ENCODE measurements around the gene LAIR1.
"Not testable (repeated sequence)": the region's sequence is repeated elsewhere in the genome, so short reads cannot be mapped to it uniquely, and the experiment has no call there.

LAIR1 gene

GRCh38 chr19:54376610-54377285 is 12.0 kb upstream of the LAIR1 start:
- DNase-seq (ENCODE audit: low read depth) = no peak

DNA sequence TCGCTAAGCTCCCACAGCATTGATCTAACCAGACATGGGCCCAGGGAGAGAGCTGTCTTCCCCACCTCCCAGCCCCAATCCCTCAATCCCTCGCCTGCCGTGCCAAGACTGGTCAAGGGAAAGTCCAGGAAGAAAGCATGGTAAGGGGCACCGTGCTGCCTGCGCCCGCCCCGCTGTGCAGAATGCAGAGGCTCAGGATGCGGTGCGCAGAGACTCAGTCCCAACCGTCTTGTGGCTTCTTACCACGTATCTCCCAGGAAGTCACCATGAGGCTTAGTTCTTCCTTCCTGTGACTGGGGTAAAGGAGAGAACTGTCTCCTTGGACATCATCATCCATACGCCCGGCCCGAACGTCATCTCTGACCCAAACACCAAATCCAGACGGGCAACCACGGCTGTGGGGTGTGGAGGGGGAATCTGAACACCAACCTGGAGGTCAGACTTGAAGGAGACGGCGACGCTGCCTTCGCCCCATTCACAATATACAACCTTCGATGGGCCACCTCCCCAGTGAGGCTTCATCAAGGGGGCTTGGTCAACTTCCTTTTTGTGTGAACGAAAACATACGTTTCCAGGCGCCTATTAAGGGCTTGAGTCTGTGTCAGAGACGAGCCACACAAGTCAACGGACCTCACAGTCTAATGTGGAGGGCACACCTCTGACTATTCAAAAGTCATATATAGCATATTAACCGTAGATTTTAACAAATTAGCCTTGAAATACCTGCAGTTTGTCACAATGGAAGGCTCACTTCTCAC is 10.6 kb upstream of the LAIR1 start:
- not testable (repeated sequence) for DNase-seq (ENCODE audit: low read depth)

DNA sequence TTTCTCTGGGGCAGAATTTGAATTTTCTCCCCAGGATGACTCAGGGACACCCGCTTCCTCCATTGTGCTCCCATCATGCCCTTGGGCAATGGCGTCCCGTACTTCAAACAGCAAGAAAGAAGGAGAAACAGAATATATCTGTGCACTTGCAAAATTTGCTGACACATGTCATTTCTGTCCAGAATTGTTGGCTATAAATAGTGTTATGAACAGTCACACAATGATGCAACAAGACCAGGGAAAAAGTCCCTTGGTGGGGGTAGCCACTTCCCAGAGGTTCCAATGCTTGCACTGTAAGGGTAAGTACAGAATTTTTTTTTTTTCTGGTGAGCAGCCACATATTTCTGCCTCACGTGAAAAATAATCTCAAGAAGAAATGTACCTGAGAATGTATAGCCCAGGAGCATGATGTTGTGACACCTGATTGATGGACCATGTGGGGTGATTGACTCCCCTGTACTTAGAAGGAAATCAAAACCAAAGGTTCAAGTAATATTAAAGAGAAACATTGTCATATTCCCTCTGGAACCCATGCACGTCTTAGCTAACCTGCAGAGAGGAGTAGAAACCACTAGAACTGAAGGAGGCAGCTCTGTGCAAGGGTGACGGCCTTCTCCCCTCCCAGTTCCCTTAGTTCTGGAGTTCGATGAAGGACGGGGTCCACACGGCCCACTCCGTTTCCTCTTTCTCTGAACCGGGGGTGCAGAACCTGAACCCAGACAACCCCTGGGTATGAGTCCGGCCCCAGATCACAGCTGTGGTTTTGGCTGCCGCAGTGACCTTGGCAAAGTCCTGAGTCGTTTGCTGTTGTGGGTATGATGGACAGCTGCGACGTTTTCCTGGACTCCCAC is 9.3 kb upstream of the LAIR1 start:
- no peak for DNase-seq (ENCODE audit: low read depth)

DNA sequence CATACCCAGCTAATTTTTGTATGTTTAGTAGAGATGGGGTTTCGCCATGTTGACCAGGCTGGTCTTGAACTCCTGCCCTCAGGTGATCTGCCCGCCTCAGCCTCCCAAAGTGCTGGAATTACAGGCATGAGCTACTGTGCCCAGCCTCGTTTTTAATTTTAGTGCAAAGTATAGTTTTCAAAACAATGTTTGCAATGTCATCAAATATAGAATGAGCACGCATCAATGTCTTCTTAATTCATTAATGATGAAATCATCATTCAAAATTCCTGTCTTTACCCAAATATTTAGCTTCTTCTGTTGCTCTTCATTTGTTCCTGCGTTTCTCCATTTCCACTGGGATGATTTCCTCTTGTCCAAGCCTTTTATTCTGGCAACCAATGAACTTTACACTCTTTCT is 6.7 kb upstream of the LAIR1 start:
- not testable (repeated sequence) for DNase-seq (ENCODE audit: low read depth)

GRCh38 chr19:54370434-54370796 is 5.7 kb upstream of the LAIR1 start:
- not testable (repeated sequence) for DNase-seq (ENCODE audit: low read depth)

DNA sequence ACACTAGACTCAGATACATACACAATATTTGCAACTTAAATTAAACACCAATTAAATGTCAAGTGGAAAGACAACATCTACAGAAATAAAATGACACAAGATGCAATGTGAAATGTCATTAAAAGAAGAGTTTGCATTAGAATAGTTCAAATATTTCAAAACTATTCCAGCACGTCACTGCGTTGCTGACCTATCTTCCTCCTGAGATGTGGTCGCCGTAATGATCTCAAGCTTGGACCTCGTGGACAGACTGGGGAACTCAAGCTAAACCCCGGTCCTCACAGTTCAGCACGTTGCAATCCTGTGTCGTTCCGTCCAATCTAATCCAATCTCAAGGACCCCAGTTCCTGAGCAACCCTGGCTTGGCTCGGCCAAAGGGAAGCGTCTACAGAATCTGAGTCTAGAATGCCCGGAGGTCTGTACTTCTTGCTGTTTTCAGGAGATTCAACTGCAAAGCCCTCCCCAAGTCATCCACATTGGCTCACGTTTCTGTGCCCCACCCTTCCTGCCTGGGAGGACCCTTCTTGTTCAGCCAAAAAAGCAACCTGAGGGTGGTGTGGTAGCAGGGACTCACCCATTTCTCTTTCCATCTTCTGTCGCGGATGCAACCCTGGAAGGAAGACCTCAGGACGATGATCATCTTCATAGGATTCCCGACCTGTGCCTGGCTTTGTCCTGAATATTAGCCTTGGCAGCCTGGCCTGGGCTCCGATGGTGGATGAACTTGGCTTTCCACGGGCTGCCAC is 5.1 kb upstream of the LAIR1 start:
- DNase-seq (ENCODE audit: low read depth) = not testable (repeated sequence)

GRCh38 chr19:54369082-54369687 is 4.5 kb upstream of the LAIR1 start:
- no peak for DNase-seq (ENCODE audit: low read depth)

- no peak for DNase-seq (ENCODE audit: low read depth)
These were observed 2.1 kb upstream of the LAIR1 start for GRCh38 chr19:54366811-54367210.

DNA sequence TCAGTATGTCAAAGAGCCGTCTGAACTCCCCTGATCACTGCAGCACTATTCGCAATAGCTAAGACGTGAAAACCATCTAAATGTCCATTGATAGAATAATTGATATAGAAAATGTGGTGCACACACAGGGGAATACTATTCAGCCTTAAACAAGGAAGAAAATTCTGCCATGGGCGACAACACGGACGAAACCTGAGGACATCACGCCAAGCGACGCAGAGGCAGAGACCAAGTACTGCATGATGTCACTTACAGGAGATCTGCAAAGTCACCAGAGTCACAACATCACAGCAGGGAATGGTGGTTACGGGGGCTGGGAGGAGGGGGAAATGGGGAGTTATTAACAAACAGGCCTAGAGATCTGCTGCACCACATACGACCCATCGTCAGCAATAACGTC is 1.1 kb upstream of the LAIR1 start:
- not testable (repeated sequence) for DNase-seq (ENCODE audit: low read depth)

DNA sequence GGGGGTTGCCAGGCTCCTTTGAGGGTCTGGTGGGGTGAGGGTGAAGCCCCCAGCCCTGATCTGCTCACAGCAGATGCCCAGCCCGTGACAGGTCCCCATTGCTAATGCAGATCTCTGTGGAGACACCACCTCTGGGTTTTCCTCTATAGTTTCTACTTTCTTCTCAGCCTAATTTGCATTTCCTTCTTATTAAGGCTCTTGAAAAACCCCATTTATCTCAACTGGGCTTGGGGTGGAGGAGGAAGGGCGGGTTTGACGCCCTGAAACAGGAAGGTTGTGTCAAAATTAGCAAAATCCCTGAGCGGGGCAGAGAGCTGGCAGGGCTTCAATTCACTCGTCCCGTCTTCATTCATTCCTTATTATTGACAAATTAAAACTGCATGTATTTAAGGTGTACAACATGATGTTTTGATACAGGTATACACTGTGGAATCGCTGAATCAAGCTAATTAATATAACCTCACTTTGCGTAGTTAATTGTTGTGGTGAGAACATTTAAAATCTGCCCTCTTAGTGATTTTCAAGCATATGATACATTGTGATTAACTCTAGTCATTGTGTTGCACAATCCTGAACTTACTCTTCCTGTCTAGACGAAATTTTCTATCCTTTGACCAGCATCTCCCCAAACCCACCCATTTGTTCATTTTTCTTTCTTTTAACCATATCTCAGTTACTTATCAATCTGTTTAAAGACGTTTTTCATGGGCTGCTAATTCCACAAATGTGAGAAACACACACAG is 2.9 kb downstream of the LAIR1 start:
- DNase-seq (ENCODE audit: low read depth) = not testable (repeated sequence)

- DNase-seq (ENCODE audit: low read depth) = peak; percentile 71
These were observed 5.4 kb downstream of the LAIR1 start for GRCh38 chr19:54359149-54359820.

GRCh38 chr19:54357381-54357780 is 7.3 kb downstream of the LAIR1 start:
- no peak for DNase-seq (ENCODE audit: low read depth)

DNA sequence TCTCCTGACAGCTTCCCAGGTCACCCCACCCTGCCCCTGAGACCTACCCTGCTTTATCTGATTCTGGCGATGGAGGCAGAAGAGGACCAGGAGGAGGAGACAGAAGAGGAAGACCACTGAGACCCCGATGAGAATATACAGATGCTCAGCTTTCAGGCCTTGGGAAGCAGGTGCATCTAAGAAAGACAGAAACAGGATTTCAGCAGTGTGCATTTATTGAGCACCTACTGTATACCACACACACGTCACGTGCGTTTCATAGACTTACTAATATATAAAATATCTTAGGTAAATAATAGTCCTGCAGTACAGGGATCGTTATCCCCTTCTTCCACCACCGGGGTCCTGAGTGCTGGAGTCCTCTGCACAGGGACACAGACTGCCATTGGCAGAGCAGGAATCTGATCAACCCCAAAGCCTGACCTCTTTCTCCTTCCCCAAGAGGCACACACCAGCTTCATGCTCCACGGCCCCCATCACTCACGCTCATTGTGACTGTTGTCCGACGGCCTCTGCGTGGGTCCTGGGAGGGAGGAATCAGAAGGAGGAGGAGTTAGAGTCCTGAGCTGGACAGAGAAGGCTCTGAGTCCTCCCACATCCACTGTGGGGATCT is 8.2 kb downstream of the LAIR1 start:
- DNase-seq (ENCODE audit: low read depth) = no peak

DNA sequence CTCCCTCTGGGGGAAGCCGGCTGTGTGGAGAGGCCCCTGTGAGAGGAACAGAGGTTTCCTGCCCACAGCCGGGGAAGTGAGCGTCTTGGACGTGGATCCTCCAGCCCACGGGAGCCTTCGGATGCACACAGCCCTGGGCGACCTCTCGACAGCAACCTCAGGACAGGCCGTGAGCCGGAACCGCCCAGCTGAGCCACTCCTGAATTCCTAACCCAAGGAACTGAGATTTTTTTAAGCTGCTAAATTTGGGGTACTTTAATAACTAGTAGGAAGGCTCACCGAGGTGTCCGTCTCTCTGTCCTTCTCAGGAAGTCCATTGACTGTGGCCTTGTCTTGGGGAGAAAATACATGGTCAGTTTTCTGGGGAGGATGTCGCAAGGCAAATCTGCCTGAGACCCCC is 9.1 kb downstream of the LAIR1 start:
- no peak for DNase-seq (ENCODE audit: low read depth)

GRCh38 chr19:54354761-54355160 is 10.0 kb downstream of the LAIR1 start:
- no peak for DNase-seq (ENCODE audit: low read depth)

DNA sequence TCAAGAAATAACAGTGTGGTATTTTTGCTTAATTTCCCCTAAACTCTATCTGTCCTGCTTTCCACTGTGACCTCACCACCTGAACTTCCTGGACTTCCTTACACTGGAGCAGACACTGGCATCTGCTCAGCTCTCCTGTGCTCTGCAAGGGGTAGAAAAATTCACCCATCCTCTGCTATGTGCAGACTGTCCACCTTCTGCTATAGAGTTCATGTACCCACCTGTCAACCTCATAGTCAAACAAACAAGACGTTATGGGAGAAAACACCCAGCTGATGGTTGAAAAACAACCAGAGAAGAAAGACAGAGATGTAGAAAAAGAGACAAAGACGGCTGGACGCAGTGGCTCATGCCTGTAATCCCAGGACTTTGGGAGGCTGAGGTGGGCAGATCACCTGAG is 12.2 kb downstream of the LAIR1 start:
- no peak for DNase-seq (ENCODE audit: low read depth)

- DNase-seq (ENCODE audit: low read depth) = no peak
These were observed 12.7 kb downstream of the LAIR1 start for GRCh38 chr19:54352041-54352440.

DNA sequence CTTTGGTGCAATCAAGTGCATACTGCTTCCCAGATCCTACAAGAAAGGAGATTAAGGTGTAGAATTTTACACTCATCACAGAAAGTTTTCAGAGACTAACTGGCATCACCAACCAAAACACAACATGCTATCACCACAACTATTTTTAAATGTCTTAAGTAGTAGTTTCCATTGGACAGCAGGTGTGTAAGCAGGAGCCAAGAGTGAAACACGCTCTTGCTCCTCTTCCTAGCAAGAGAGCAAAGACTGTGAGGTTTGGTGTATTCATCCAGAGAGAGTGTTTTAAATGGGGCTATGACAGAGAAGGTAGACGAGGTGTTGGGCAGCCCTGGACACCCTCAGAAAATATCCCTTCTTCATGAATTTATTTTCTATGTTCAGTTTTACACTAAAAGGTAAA is 13.3 kb downstream of the LAIR1 start:
- DNase-seq (ENCODE audit: low read depth) = no peak

- no peak for DNase-seq (ENCODE audit: low read depth)
These were observed 18.8 kb downstream of the LAIR1 start for GRCh38 chr19:54345938-54346386.

GRCh38 chr19:54343868-54344267 is 20.9 kb downstream of the LAIR1 start:
- no peak for DNase-seq (ENCODE audit: low read depth)
